Upper lobe of left lung (tissue), 6 donors: ENCODE measurements around the gene SOX13. TPM values are rescaled to one million over a fixed set of nuclear protein-coding genes. Genes with fewer than 3 reads are reported as not detected.

Experiments used
- ATAC-seq, 2 donors: fragments of 200-7000 bp; cut with Tn5 transposase; one replicate each; pipeline ENCODE4 v1.9.1; 2022; ENCODE audit warnings: mild to moderate bottlenecking in 2 of 2, moderate library complexity in 2 of 2; ENCODE audit not compliant: low FRiP score in 2 of 2
- DNase-seq, 2 donors: peaks; one replicate each; pipeline ENCODE4 v3.0.0-alpha.2; 2019 to 2020
- H3K27ac ChIP-seq, 4 donors: fragments of 200-600 bp; sonication (generic); one replicate each; pipeline ENCODE4 v1.5.1; 2016 to 2019
- H3K27me3 ChIP-seq, 4 donors: fragments of 200-600 bp; sonication (generic); one replicate each; pipeline ENCODE4 v1.5.1; 2017 to 2019
- H3K36me3 ChIP-seq, 4 donors: fragments of 200-600 bp; sonication (generic); one replicate each; pipeline ENCODE4 v1.5.1; 2016 to 2019
- H3K4me1 ChIP-seq, 4 donors: fragments of 200-600 bp; sonication (generic); one replicate each; pipeline ENCODE4 v1.5.1; 2018 to 2019
- H3K4me3 ChIP-seq, 4 donors: fragments of 200-600 bp; sonication (generic); one replicate each; pipeline ENCODE4 v1.5.1; 2017 to 2019; ENCODE audit warnings: mild to moderate bottlenecking in 2 of 4, moderate library complexity in 1 of 4
- H3K9me3 ChIP-seq, 4 donors: fragments of 200-600 bp; sonication (generic); one replicate each; pipeline ENCODE4 v1.5.1; 2018 to 2019
- CTCF ChIP-seq, 6 experiments: fragments of 450-650 bp in 4 of 6; fragments of 200-600 bp in 2 of 6; sonication (generic) in 2 of 6; IDR thresholded peaks; one replicate each; pipeline ENCODE4 v1.5.1; 2016 to 2019; ENCODE audit warnings: antibody characterized with exemption in 6 of 6
- EP300 ChIP-seq, 4 donors: sonication (generic); formaldehyde crosslinking; IDR thresholded peaks; one replicate each; pipeline ENCODE4 v1.5.1; 2017; ENCODE audit warnings: antibody characterized with exemption in 4 of 4, control low read depth in 2 of 4
- POLR2A ChIP-seq, 4 donors: fragments of 450-650 bp; IDR thresholded peaks; one replicate each; pipeline ENCODE4 v1.5.1; 2016 to 2017; ENCODE audit warnings: antibody characterized with exemption in 4 of 4, mild to moderate bottlenecking in 2 of 4
- POLR2AphosphoS5 ChIP-seq, 2 donors: sonication (generic); formaldehyde crosslinking; IDR thresholded peaks; one replicate each; pipeline ENCODE4 v1.5.1; 2017; ENCODE audit warnings: antibody characterized with exemption in 2 of 2
- WGBS, 2 donors: methylation state at CpG; one replicate each; pipeline ENCODE4 v1.1.5; 2017 to 2018; 5-methylcytosine and 5-hydroxymethylcytosine counted together
- total RNA-seq, 6 donors: library from RNA; depleted of rRNA in 4 of 6; stranded (reverse); fragments of >200 nt in 4 of 6; gene quantifications; one replicate each; pipeline versions ENCODE4 v1.1.0 to v1.2.1, GENCODE V29; 2016 to 2021
- donor health status: DM: no; HTN: no; CAD: no; lungs with moderate emphysema.
- donor health status: DM: no; HTN: yes; CAD: no; lungs with severe emphysema.

Gene SOX13
- total RNA-seq, 6 donors from 2014 or later, result 33.8 to 76.5 (median 63.9) TPM

GRCh38 chr1:204041232-204041767 is 31.6 kb upstream of the SOX13 start:
- peak in 1 of 2 donors; percentile 86 for ATAC-seq
- H3K9me3 ChIP-seq, result no peaks in the 10 kb centered on the region
- 64 to 68% methylated on average over 10 of the region's 10 CpGs for WGBS, 2 donors
- no peak overlapping the region for H3K4me3 ChIP-seq
- H3K27me3 ChIP-seq, result no peaks in the 10 kb centered on the region
- no peak for DNase-seq
- no peaks in the 10 kb centered on the region for H3K36me3 ChIP-seq
- peak overlapping the region in 2 of 4 donors; percentile 18 to 62 for H3K27ac ChIP-seq
- TF ChIP-seq POLR2AphosphoS5 (IDR thresholded peaks at IDR 0.05) (no peak), POLR2A (IDR thresholded peaks at IDR 0.05) (no peak), EP300 (IDR thresholded peaks at IDR 0.05) (no peak), CTCF (IDR thresholded peaks at IDR 0.05) (no peak)
- peaks cover 0 to 9% (median 5%) of the 10 kb centered on the region in 4 donors for H3K4me1 ChIP-seq

GRCh38 chr1:204041803-204042505 is 31.0 kb upstream of the SOX13 start:
- ATAC-seq (peak in 1 of 2 donors; percentile 86), DNase-seq (no peak)
- TF ChIP-seq CTCF (IDR thresholded peaks at IDR 0.05) (no peak), POLR2A (IDR thresholded peaks at IDR 0.05) (no peak), EP300 (IDR thresholded peaks at IDR 0.05) (no peak), POLR2AphosphoS5 (IDR thresholded peaks at IDR 0.05) (no peak)
- H3K36me3 ChIP-seq, result no peaks in the 10 kb centered on the region
- 79 to 83% methylated on average over 9 to 10 of the region's 10 CpGs for WGBS, 2 donors
- no peaks in the 10 kb centered on the region for H3K9me3 ChIP-seq
- peak overlapping the region in 3 of 4 donors; percentile 15 to 62 (median 38) for H3K27ac ChIP-seq
- H3K4me1 ChIP-seq, result peaks cover 0 to 9% (median 5%) of the 10 kb centered on the region in 4 donors
- no peaks in the 10 kb centered on the region for H3K27me3 ChIP-seq
- H3K4me3 ChIP-seq, result no peak overlapping the region

- Histone ChIP-seq H3K4me3 (no peak overlapping the region), H3K4me1 (peaks cover 0 to 9% (median 5%) of the 10 kb centered on the region in 4 donors), H3K27me3 (no peaks in the 10 kb centered on the region), H3K9me3 (no peaks in the 10 kb centered on the region), H3K27ac (peak overlapping the region in 1 of 4 donors; percentile 15), H3K36me3 (no peaks in the 10 kb centered on the region)
- ATAC-seq (no peak), DNase-seq (no peak)
- TF ChIP-seq EP300 (IDR thresholded peaks at IDR 0.05) (no peak), POLR2AphosphoS5 (IDR thresholded peaks at IDR 0.05) (no peak), CTCF (IDR thresholded peaks at IDR 0.05) (no peak), POLR2A (IDR thresholded peaks at IDR 0.05) (no peak)
- WGBS, 2 donors, result 92 to 95% methylated on average over 2 of the region's 2 CpGs
Observed at GRCh38 chr1:204042516-204042915, 30.4 kb upstream of the SOX13 start.

- no peak overlapping the region for H3K27ac ChIP-seq
- DNase-seq, result no peak
- H3K4me1 ChIP-seq, result peaks cover 0 to 9% (median 5%) of the 10 kb centered on the region in 4 donors
- no peaks in the 10 kb centered on the region for H3K36me3 ChIP-seq
- TF ChIP-seq POLR2A (IDR thresholded peaks at IDR 0.05), result no peak
- TF ChIP-seq CTCF (IDR thresholded peaks at IDR 0.05), result no peak
- TF ChIP-seq POLR2AphosphoS5 (IDR thresholded peaks at IDR 0.05), result no peak
- TF ChIP-seq EP300 (IDR thresholded peaks at IDR 0.05), result no peak
- H3K27me3 ChIP-seq, result no peaks in the 10 kb centered on the region
- ATAC-seq, result no peak
- no peak overlapping the region for H3K4me3 ChIP-seq
- H3K9me3 ChIP-seq, result no peaks in the 10 kb centered on the region
- WGBS, 2 donors, result 83 to 88% methylated on average over 8 of the region's 8 CpGs
Observed at GRCh38 chr1:204043680-204044079, 29.2 kb upstream of the SOX13 start.
